Prostate gland (tissue), 2 donors: ENCODE results near the gene COL25A1.

ENCODE experiments used
- CTCF ChIP-seq, 4 experiments: fragments of 200-600 bp in 2 of 4; fragments of 450-650 bp in 2 of 4; sonication (generic) in 2 of 4; IDR thresholded peaks; 1 replicate in 3 of 4; 2 replicates in 1 of 4; pipeline ENCODE4 v1.5.1; 2016 to 2019; ENCODE audit warnings: antibody characterized with exemption in 4 of 4, mild to moderate bottlenecking in 2 of 4, moderate library complexity in 2 of 4
- POLR2A ChIP-seq: fragments of 450-650 bp; IDR thresholded peaks from one replicate; pipeline ENCODE4 v1.6.1; 2016; ENCODE audit warnings: antibody characterized with exemption, mild to moderate bottlenecking

GRCh38 chr4:109169170-109169569 lies 133.3 kb downstream of the COL25A1 start:
- TF ChIP-seq CTCF (IDR thresholded peaks at IDR 0.05): no peak
- no peak for TF ChIP-seq POLR2A
